NCI-H2227 (cell line): ENCODE results near the gene GPR146.
A peak's percentile ranks its signal among the peaks of the same experiment; 100 is the strongest.

Experiments used
- DNase-seq: peaks from one replicate; lab custom pipeline; 2025; ENCODE audit not compliant: unreplicated experiment; lab: John Stamatoyannopoulos, UW

Gene GPR146

DNA sequence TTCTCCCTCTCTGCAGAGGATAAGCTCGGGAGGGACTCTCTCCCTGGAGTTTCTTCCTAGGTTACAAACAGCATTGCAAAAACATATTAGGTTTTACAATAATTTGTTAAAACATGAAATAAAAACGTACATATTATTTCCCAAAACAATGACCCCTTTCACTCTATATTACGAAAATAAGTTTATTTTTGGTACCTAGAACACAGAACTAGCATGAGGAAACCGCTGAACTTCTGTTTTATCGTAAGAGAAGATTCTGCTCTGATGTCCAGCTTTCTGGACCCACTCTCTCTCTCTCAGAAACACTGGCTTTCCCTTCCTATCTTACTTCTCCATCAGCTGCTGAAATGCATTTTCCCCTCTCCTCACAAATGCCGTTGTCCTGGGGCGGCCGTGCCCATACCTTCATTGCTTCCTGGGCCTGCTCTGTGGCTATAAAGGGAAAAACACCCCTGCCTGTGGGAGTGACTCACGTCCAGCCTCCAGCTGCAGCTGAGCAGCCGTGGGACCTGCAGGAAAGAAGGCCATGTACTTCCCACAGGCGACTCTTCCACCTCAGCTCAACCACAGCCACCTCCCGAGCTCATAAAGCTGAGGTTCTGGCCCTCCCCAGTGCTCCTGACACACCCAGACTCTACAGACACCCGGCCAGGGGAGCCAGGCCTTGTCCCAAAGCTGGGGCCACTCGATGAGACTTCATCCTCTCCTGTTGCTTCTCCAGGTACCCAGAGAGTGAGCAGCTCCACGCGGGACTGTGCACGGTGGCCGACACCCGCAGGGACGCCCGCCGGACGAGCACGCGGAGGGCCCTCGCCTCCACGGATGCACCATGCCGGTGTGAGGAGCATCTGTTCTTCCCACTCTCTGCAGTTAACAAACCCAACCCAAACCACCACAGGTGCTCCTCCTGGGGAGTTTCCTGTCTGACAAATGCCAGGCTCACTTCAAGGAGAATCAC lies 46.6 kb downstream of the GPR146 start:
- no peak for DNase-seq

DNA sequence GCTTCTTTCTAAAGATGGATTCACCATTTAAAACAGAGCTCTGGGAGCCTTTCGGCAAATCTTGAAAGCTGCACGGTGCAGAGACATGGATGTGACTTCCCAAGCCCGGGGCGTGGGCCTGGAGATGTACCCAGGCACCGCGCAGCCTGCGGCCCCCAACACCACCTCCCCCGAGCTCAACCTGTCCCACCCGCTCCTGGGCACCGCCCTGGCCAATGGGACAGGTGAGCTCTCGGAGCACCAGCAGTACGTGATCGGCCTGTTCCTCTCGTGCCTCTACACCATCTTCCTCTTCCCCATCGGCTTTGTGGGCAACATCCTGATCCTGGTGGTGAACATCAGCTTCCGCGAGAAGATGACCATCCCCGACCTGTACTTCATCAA lies 47.3 kb downstream of the GPR146 start:
- DNase-seq = no peak

DNA sequence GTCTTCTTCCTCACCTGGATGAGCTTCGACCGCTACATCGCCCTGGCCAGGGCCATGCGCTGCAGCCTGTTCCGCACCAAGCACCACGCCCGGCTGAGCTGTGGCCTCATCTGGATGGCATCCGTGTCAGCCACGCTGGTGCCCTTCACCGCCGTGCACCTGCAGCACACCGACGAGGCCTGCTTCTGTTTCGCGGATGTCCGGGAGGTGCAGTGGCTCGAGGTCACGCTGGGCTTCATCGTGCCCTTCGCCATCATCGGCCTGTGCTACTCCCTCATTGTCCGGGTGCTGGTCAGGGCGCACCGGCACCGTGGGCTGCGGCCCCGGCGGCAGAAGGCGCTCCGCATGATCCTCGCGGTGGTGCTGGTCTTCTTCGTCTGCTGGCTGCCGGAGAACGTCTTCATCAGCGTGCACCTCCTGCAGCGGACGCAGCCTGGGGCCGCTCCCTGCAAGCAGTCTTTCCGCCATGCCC lies 47.9 kb downstream of the GPR146 start:
- DNase-seq = no peak

DNA sequence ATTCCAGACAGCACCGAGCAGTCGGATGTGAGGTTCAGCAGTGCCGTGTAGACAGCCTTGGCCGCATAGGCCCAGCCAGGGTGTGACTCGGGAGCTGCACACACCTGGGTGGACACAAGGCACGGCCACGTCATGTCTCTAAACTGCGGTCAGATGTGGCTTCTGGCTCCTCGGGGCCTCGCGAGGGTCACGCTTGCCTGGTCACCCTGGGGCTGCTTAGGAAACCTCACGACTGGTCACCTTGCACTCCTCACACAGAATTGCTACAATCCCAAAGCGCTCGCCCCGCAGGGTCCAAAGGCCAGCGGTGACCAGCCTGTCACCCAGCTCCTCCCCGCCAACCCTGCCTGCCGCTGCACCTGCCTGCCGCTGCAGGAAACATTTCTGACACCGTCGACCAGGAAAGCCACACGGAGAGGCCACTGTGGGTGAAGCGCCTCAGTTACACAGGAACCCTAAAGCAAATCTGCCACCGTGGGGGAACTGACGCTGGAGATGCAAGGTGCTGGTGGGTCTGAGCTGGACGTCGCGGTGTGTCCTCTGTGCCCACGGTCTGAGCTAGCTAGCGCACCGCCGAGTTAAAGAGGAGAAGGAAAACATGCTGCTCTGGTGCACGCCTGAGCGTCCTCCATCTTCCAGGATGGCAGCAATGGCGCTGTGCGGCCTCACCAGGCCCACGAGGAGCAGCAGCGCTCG lies 48.6 kb downstream of the GPR146 start:
- no peak for DNase-seq

- no peak for DNase-seq
Measured at GRCh38 chr7:1093502-1093843, 49.1 kb downstream of the GPR146 start.

DNA sequence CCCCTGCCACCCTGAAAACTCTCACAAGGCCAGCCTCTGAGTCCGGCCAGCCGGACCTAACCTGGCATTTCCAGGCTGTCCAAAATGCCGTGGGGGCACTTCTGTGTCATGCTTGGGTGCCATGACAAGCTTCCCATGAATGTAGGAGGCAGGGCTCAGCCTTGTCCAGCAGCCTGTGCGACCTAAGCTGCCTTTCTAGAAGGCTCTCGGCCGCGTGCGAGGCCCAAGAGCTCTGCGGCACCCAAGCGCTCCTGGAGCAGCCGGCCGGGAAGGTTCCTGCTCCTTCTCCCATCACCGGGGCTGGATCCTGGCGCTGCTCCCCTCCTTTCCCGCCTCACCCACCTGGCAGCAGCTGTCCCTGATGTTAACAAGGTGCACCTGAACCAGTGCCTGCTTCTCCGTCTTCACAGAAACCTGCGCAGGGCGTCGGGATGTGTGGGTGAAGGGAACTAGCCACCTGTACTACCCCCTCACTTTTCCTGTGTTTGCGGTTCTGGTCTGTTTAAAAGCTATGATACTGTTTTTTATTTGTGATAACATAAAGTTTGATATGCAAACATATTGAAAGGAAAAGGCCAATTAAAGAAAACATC lies 49.7 kb downstream of the GPR146 start:
- DNase-seq = no peak

GRCh38 chr7:1094870-1095269 lies 50.5 kb downstream of the GPR146 start:
- DNase-seq = no peak

GRCh38 chr7:1095621-1096155 lies 51.3 kb downstream of the GPR146 start:
- DNase-seq = peak; percentile 33

- peak; percentile 14 for DNase-seq
Measured at GRCh38 chr7:1096156-1097119, 52.1 kb downstream of the GPR146 start.

DNA sequence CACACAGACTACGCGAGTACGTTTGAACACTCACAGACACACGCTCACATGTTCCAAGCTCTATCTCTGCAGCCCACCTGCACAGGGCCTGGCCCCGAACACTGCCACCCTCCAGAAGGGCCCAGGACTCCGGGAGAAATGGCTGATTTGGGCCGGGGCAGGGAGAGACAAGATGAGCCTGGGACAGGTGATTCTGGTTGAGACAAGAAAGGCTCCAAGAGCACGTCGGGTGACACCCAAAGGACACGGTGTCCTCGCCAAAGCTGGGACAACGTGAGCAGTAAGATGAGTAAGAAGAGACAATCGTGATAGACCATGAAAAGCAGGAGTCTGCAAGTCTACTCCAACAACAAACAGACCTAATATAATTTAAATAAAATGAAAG lies 52.8 kb downstream of the GPR146 start:
- DNase-seq = no peak

- no peak for DNase-seq
Measured at GRCh38 chr7:1098243-1099153, 54.2 kb downstream of the GPR146 start.

DNA sequence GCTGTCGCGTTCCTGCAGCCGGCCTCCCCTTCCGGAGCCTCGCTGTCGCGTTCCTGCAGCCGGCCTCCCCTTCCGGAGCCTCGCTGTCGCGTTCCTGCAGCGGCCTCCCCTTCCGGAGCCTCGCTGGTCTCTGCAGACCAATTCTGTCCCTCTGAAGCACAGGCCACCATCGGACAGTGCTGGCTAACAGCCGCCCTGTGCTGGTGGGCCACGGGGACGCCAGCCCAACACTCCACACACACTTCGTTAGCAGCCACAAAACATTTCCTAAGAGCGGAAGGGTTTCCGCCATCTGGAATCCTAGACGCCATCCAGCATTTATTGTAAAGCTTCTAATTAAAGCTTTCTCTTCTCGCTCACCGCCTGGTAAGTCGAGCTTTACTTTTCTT lies 54.8 kb downstream of the GPR146 start:
- no peak for DNase-seq

- no peak for DNase-seq
Measured at GRCh38 chr7:1099637-1100036, 55.3 kb downstream of the GPR146 start.

- no peak for DNase-seq
Measured at GRCh38 chr7:1100386-1100785, 56.0 kb downstream of the GPR146 start.

DNA sequence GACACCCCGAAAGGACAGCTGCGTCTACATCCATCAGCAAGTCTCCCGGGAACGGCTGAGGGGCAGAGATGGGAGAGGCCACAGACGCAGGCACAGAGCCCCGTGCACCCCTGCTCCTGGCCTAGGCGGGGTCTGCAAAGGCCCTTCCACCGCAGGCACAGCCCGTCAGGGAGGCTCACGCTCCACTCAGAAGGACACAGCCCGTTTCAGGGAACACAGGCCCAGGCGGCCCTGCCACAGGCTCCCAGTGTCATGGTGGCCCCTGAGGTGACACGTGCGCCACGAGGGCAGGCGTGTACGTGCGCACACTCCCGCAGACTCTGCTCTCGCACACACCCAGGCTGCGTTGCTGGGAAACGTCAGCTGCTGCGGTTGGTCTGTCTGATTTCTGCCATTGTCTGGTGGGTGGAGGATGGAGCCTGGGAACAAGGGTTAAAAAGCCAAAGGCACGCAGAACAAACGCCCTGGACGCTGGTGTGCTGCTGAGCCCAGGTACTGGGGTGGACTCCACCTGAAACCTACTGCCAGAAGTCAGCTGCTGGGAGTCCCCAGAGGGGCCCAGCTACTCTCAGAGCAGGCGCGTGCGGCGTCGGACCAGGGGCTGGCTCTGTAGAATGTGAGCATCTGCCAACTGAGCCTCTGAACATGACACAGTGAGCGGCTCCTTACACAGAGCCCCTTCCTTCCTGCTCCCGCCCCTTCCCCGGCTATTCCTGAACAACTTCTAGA lies 56.7 kb downstream of the GPR146 start:
- DNase-seq = no peak

GRCh38 chr7:1101563-1102431 lies 57.5 kb downstream of the GPR146 start:
- DNase-seq = no peak

DNA sequence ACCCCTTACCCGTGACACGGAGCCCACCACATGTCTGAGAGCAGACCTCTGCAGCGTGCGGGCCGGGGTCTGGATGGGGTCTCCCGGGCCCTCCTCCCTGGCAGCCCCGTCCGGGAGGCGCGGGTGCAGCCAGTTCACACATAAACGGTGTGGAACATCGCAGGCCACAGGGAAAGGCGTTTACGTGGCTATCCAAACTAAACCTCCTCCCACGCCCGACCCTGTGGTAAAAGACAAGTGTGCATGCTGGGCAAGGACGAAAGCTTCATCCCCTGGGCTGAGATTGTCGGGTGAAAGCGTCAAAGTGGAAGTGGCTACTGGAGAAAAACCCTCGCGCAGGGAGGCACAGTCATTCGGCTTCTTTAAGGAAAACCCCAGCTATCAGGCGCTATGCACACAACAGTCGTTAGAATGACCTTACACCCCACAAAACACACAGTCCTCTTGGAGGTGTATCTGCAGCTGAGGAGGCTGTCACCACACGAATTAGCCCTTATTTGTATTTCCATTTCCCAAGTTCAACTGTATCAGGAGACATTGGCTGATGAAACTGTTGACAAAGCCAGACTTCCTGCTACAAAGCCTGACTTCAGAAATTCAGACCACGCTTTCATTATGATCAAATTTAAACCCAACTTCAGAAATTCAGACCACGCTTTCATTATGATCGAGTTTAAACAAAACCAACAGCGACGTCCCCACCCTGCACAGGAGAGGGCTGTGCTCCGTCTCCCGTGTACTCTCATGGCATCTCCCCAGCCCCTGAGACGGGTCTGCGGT lies 58.9 kb downstream of the GPR146 start:
- no peak for DNase-seq
